Sciatic nerve (tissue), 2 donors: ENCODE measurements around the gene TUBA4A. TPM values are rescaled to one million over a fixed set of nuclear protein-coding genes. Genes with fewer than 3 reads are reported as not detected.
A peak's percentile ranks its signal among the peaks of the same experiment; 100 is the strongest.

Experiments used
- ATAC-seq: fragments of 200-7000 bp; cut with Tn5 transposase; one replicate; pipeline ENCODE4 v1.9.1; 2020; ENCODE audit warnings: mild to moderate bottlenecking, moderate library complexity
- DNase-seq: peaks from one replicate; pipeline ENCODE4 v3.0.0-alpha.2; 2020; ENCODE audit warnings: low spot score
- intact Hi-C: fragments of 100-400 bp; cut with DNase I; formaldehyde crosslinking; loops from one replicate; pipeline ENCODE4 v1.14.2; 2022
- total RNA-seq: library from RNA; stranded (reverse); fragmentation: NEBNext Ultra II Directional; extraction: Animal tissue kit (Norgen Biotek cat#: 25700); gene quantifications from one replicate; pipeline ENCODE4 v1.2.1, GENCODE V29; 2021
- donor health status: DM: no; HTN: no; CAD: no.
- donor health status: DM: no; HTN: no; CAD: no.

Gene TUBA4A
- total RNA-seq, 1 donor from 2014 or later, result 12.5 TPM

GRCh38 chr2:219219784-219220532 is 33.8 kb downstream of the TUBA4A start:
- intact Hi-C loops, result loop anchor here (5.0 kb wide), 2 partner anchors 43 to 823 kb away; partner anchors contain the start of genes CNPPD1, CTDSP1 and RETREG2
- no peak for DNase-seq
- no peak for ATAC-seq

- DNase-seq (peak; percentile 99), ATAC-seq (peak; percentile 96)
- intact Hi-C loops, result loop anchor here (5.0 kb wide), 2 partner anchors 42 to 822 kb away; partner anchors contain the start of genes CNPPD1, CTDSP1 and RETREG2
Observed at GRCh38 chr2:219218732-219219701, 34.7 kb downstream of the TUBA4A start, which contains the start of gene ABCB6. TSS of gene ABCB6 (minus strand) at chr2:219218958. CDS start at chr2:219218673, 285 bp downstream.

GRCh38 chr2:219218217-219218731 is 35.4 kb downstream of the TUBA4A start:
- intact Hi-C loops, result loop anchor here (5.0 kb wide), 2 partner anchors 41 to 821 kb away; partner anchors contain the start of genes CNPPD1, CTDSP1 and RETREG2
- peak; percentile 75 for DNase-seq
- peak; percentile 43 for ATAC-seq

- DNase-seq (no peak), ATAC-seq (no peak)
- intact Hi-C loops, result loop anchor here (5.0 kb wide), 2 partner anchors 39 to 819 kb away; partner anchors contain the start of genes CNPPD1, CTDSP1 and RETREG2
Observed at GRCh38 chr2:219216535-219216915, 37.2 kb downstream of the TUBA4A start.

- ATAC-seq (no peak), DNase-seq (no peak)
- intact Hi-C loops, result loop anchor here (5.0 kb wide), 2 partner anchors 39 to 819 kb away; partner anchors contain the start of genes CNPPD1, CTDSP1 and RETREG2
Observed at GRCh38 chr2:219215871-219216534, 37.7 kb downstream of the TUBA4A start.

- no peak for ATAC-seq
- intact Hi-C loops, result loop anchor here (5.0 kb wide), 2 partner anchors 37 to 817 kb away; partner anchors contain the start of genes CNPPD1, CTDSP1 and RETREG2
- DNase-seq, result no peak
Observed at GRCh38 chr2:219214786-219215185, 38.9 kb downstream of the TUBA4A start.

GRCh38 chr2:219214141-219214540 is 39.6 kb downstream of the TUBA4A start:
- intact Hi-C loops, result no loop called here
- DNase-seq, result no peak
- ATAC-seq, result no peak

- no peak for DNase-seq
- no peak for ATAC-seq
- intact Hi-C loops, result no loop called here
Observed at GRCh38 chr2:219213486-219214071, 40.1 kb downstream of the TUBA4A start.

- intact Hi-C loops, result no loop called here
- no peak for DNase-seq
Observed at GRCh38 chr2:219213026-219213415, 40.7 kb downstream of the TUBA4A start.

GRCh38 chr2:219210886-219211362 is 42.8 kb downstream of the TUBA4A start:
- intact Hi-C loops, result no loop called here
- ATAC-seq, result no peak

More at GRCh38 chr2:219213026-219213415, 40.7 kb downstream of the TUBA4A start:
- ATAC-seq, result no peak

GRCh38 chr2:219210196-219210885 is 43.4 kb downstream of the TUBA4A start:
- ATAC-seq (no peak), DNase-seq (no peak)
- intact Hi-C loops, result no loop called here

More at GRCh38 chr2:219210886-219211362, 42.8 kb downstream of the TUBA4A start:
- no peak for DNase-seq

GRCh38 chr2:219209236-219210195 is 44.2 kb downstream of the TUBA4A start:
- no peak for DNase-seq
- intact Hi-C loops, result no loop called here
- no peak for ATAC-seq

- DNase-seq (no peak), ATAC-seq (no peak)
- intact Hi-C loops, result no loop called here
Observed at GRCh38 chr2:219207884-219208740, 45.6 kb downstream of the TUBA4A start.

- DNase-seq (no peak), ATAC-seq (peak; percentile 1)
- intact Hi-C loops, result no loop called here
Observed at GRCh38 chr2:219207134-219207883, 46.4 kb downstream of the TUBA4A start.
